Stimulated activated naive CD8-positive, alpha-beta T cell treated with anti-CD3 and anti-CD28 coated beads, Interleukin-15, amount 100 ng/mL, for 72 hours (primary cell): ENCODE measurements around the gene MIDN.

Experiments
- ATAC-seq: fragments of 150-1000 bp; cut with Tn5 transposase; 2 replicates; pipeline ENCODE4 v1.10.0; 2021; ENCODE audit warnings: mild to moderate bottlenecking, moderate library complexity
- DNase-seq, 2 donors: peaks; one replicate each; pipeline ENCODE4 v3.0.0; 2021 to 2022
- H3K27ac Mint-ChIP-seq, 2 donors: one replicate each; pipeline ENCODE4 v1.8.0; 2022; ENCODE audit warnings: mild to moderate bottlenecking in 2 of 2, mixed read lengths in 2 of 2, moderate library complexity in 2 of 2
- H3K27me3 Mint-ChIP-seq: one replicate; pipeline ENCODE4 v1.8.0; 2022; ENCODE audit warnings: mixed read lengths
- H3K4me1 Mint-ChIP-seq: one replicate; pipeline ENCODE4 v1.8.0; 2022; ENCODE audit warnings: mild to moderate bottlenecking, mixed read lengths
- H3K4me3 Mint-ChIP-seq, 2 donors: one replicate each; pipeline ENCODE4 v1.8.0; 2022; ENCODE audit warnings: mild to moderate bottlenecking in 2 of 2, mixed read lengths in 2 of 2, moderate library complexity in 1 of 2
- H3K9me3 Mint-ChIP-seq, 2 donors: one replicate each; pipeline ENCODE4 v1.8.0; 2022; ENCODE audit warnings: mixed read lengths in 2 of 2

MIDN gene

DNA sequence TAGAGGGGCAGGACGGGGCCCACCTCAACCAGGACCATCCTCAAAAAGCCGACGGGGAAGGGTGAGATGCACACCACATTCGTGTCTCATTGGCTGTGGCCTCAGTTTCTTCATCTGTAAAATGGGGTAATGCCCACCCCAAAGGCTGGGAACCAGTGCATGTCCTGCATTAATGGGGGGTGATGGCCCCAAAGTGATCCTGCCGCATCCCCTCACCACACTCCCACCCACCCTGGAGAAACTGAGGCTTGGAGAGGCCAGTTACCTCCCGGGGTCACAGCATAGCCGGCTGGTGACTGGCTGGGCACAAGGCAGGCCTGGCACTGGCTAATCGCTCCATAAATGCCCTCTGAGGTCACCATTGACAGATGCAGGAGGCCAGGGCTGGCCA, 640 bp upstream of the MIDN start:
- Mint-ChIP-seq H3K4me1 (peaks cover 26% of the 10 kb centered on the region), H3K27me3 (no peaks in the 10 kb centered on the region), H3K9me3 (no peaks in the 10 kb centered on the region), H3K4me3 (peak overlapping the region in 1 of 2 donors; percentile 35), H3K27ac (no peak overlapping the region)
- DNase-seq, result no peak
- ATAC-seq, result no peak

DNA sequence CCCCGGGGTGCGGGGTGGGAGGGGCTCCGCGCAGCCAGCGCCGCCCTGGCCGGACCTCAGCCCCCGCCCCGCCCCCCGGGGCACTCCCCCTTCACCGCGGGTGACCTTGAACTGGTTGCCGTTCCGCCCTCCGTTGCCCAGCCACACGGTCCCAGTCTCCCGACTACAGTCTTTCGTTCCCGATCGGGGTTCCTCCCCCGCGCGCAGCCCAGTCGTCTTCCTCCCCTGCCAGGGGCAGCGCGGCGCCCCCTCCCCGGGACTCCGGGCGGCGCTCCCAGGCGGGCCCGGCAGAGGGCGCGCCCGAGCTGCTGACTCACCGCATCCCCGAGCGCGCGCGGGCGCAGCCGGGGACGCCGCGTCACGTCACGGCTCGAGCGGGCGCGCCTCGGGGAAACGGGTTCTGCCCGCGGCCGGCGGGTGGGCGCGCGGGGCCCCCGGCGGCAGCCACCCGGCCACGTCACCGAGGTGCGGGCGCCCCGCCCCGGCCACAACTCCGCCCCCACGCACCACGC, 459 bp downstream of the MIDN start:
- peak; percentile 8 for ATAC-seq
- no peaks in the 10 kb centered on the region for H3K9me3 Mint-ChIP-seq
- H3K4me1 Mint-ChIP-seq, result peaks cover 23% of the 10 kb centered on the region
- no peaks in the 10 kb centered on the region for H3K27me3 Mint-ChIP-seq
- peak; percentile 85 to 90 for DNase-seq
- peak overlapping the region; percentile 78 to 79 for H3K4me3 Mint-ChIP-seq
- H3K27ac Mint-ChIP-seq, result peak overlapping the region in 1 of 2 donors; percentile 52

DNA sequence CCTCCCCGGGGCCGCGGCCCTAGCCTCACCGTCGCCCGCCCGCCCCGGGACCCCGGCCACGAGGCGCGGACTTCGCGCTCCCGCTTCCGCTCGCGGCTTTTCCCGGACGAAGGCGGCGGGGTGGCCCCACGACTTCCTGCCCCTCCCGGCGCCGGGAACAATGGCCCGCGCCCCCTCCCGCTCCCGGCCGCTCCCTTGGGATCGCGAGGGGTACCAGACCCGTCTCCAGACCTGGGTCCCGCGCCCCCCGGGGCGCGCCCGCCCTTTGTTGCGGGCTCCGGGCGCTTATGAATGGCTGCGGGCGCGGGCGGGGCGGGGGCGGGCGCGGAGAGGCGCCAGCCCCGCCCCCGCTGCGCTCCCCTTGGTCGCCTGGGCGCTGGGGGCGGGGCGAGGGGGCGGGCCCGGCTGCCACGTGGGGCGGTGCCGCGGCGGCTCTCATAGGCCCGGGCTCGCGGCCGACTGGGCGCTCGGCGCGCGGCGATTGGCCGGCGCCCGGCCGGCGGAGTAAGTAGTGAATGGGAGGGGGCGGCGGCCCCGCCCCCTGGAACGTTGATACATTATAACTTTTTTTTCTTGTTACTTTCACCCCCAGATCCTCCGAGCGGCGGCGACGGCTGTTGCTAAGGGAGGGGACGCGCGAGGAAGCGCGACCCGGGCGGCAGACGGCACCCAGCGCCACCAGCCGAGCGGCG, 1.1 kb downstream of the MIDN start:
- ATAC-seq (peak; percentile 53), DNase-seq (peak; percentile 93 to 94)
- peak overlapping the region; percentile 76 to 82 for H3K4me3 Mint-ChIP-seq
- no peaks in the 10 kb centered on the region for H3K27me3 Mint-ChIP-seq
- no peaks in the 10 kb centered on the region for H3K9me3 Mint-ChIP-seq
- H3K27ac Mint-ChIP-seq, result peak overlapping the region in 1 of 2 donors; percentile 54
- peaks cover 21% of the 10 kb centered on the region for H3K4me1 Mint-ChIP-seq

DNA sequence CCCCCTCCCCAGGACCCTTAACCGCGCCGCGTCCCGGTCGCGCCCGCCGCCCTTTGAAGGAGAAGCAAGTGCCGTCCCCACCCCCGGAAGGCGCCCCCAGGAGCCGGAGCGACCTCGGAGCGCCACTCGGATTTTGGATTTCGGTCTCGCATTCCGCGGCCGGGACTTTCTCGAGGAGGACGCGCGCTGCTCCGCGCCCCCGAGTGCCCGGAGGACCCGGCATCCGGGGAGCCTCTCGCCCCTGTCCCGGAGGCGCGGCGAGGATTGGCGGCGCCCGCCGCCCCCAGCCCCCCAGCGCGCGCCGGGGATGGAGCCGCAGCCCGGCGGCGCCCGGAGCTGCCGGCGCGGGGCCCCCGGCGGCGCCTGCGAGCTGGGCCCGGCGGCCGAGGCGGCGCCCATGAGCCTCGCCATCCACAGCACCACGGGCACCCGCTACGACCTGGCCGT, 1.6 kb downstream of the MIDN start:
- no peaks in the 10 kb centered on the region for H3K9me3 Mint-ChIP-seq
- ATAC-seq (no peak), DNase-seq (no peak)
- H3K27ac Mint-ChIP-seq, result peak overlapping the region in 1 of 2 donors; percentile 54
- peaks cover 21% of the 10 kb centered on the region for H3K4me1 Mint-ChIP-seq
- H3K4me3 Mint-ChIP-seq, result peak overlapping the region; percentile 76 to 82
- no peaks in the 10 kb centered on the region for H3K27me3 Mint-ChIP-seq

DNA sequence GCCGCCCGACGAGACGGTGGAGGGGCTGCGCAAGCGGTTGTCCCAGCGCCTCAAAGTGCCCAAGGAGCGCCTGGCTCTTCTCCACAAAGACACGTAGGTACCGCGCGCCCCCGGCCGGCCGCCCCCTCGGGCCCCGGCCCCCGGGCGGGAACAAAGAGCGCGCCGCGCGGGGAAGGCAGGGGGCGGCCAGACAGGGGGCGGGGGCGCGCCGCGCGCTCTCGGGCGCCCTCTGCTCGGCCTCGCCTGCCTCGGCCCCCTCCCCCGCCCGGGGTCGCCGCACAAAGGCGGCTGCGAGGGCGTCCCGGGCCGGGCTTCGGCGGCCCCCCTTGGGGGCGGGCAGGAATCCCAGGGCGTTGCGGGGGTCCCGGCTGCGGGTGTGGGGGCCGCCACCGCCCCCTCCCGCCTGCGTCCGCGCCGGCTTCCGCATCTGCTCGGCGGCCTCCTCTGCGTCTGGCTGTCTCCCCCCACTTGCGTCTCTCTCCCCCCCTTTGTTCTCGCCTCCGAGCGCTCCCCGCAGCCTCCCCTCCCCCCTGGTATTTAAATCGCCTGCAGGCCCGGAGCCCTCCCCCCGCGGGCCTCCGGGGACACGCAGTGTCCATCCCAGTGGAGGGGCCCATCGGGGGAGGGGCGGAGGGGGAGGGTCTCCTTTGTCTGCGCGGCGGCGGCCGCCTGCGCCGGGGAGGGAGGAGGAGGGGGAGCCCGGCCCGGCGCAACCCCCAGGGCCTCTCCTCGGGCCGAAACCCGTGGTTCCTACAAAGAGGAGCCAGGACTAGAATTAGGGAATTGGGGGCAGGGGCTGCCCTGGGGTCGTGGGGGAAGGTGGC, 2.3 kb downstream of the MIDN start:
- Mint-ChIP-seq H3K9me3 (no peaks in the 10 kb centered on the region), H3K4me1 (peaks cover 22% of the 10 kb centered on the region), H3K4me3 (peak overlapping the region; percentile 95 to 98), H3K27me3 (no peaks in the 10 kb centered on the region), H3K27ac (peak overlapping the region in 1 of 2 donors; percentile 95)
- ATAC-seq (no peak), DNase-seq (peak; percentile 51 to 66)

DNA sequence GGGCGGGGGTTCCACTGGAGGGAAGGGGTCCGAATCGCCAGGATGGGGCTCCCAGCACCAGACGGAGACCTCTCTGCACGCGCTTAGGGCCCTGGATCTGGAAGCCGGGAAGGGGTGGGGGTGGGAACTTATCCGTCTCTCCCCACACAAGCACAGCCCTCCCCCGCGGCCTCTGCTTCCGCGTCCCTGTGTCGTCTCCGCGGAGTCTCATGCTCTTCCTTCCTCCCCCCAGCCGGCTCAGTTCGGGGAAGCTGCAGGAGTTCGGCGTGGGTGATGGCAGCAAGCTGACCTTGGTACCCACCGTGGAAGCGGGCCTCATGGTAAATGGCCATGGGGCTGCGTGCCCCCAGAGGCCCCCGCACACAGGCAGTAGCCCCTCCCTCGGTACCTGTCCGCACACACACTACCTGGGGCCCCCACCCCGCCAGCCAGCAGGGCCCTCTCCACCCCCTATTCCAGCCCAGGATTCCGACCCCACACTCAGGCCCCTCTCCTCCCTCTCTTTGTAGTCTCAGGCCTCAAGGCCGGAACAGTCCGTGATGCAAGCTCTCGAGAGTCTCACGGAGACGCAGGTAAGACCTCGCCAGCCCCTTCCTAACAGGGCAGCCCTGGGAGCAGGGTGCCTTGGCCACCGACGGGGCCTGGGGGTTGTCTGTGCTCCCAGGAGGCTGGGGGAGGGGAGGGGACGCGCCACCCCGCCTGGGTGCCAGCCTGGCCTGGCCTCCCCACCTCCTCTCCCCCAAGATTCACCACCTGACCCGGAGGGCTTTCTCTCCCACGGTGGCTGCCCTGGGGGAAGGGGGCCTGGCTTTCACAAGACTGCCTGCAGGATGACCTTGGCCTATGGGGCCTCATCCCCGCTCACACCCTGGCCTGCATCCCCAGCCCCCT, 3.2 kb downstream of the MIDN start:
- peak; percentile 3 for ATAC-seq

DNA sequence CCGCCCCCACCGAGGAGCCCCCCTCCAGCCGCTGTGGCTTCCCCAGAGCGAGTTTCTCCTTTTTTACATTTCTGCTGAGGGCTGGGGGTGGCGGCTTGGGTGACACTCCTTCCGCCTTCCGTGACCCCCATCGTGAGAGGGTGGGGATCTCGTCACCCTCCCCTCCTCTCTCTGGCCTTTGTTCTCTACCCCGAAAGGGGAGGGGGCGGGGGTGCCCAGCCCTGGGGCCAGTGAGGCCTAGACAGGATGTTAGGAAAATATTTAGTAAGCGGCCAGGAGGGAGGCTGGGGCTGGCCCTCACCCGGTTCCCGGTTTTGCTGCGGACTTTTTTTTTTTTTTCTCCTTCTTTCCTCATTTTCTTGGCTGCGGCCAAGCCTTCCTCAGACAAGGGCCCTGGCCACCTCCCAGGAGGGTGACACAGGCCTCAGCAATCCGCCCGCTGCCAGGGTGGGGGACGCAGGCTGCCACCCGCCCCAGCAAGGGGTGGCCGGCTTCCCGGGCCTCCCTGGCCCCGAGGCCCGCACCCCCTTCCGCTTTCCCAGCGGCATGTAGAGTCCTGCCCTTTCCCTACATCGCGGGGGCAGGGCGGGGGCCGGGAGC, 3.9 kb downstream of the MIDN start:
- peak overlapping the region; percentile 95 to 98 for H3K4me3 Mint-ChIP-seq
- DNase-seq (peak; percentile 77 to 89), ATAC-seq (peak; percentile 42)
- H3K4me1 Mint-ChIP-seq, result peaks cover 35% of the 10 kb centered on the region
- H3K27ac Mint-ChIP-seq, result peak overlapping the region; percentile 86 to 94
- no peaks in the 10 kb centered on the region for H3K27me3 Mint-ChIP-seq
- no peaks in the 10 kb centered on the region for H3K9me3 Mint-ChIP-seq

More for the DNA sequence above, 3.2 kb downstream of the MIDN start:
- peak overlapping the region; percentile 95 to 98 for H3K4me3 Mint-ChIP-seq
- H3K27ac Mint-ChIP-seq, result peak overlapping the region; percentile 95
- H3K9me3 Mint-ChIP-seq, result no peaks in the 10 kb centered on the region
- peaks cover 32% of the 10 kb centered on the region for H3K4me1 Mint-ChIP-seq
- H3K27me3 Mint-ChIP-seq, result no peaks in the 10 kb centered on the region
- peak; percentile 70 to 76 for DNase-seq

DNA sequence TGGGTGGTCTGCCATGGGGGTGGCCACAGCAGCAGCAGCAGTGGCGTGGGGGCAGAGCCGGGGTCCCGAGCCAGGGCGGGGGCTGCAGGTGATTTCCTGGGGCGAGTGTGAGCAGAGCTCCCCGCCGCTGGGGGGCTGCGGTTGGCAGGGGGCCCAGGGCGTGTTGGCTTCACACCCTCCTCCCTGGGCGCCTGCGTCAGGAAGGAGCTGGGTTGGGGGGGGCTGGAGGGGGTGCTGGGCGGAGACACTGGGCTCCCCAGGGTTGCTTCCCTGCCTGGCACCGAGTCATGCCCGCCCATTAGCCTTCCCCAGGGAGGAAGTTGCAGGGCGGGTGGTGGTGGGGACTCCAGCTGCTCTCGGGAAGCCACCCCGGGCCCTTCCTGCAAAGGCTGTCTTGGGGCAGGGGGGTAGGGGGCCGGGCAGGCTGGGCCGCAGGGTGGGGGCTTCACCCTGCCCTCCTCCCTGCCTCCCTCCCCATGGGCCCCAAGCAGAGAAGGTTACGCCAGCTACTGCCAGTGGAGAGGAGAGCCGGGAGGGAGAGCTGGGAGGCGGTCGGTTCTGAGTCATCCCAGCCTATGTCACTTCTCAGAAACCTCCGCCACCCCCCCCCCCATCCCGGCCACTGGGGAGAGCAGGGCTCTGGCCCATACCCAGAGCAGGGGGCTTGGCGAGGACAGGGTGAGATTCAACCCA, 4.6 kb downstream of the MIDN start:
- Mint-ChIP-seq H3K4me3 (peak overlapping the region; percentile 95 to 98), H3K27me3 (no peaks in the 10 kb centered on the region), H3K9me3 (no peaks in the 10 kb centered on the region), H3K27ac (peak overlapping the region; percentile 90 to 94), H3K4me1 (peaks cover 42% of the 10 kb centered on the region)
- ATAC-seq, result peak; percentile 60
- DNase-seq, result peak; percentile 75 to 87

DNA sequence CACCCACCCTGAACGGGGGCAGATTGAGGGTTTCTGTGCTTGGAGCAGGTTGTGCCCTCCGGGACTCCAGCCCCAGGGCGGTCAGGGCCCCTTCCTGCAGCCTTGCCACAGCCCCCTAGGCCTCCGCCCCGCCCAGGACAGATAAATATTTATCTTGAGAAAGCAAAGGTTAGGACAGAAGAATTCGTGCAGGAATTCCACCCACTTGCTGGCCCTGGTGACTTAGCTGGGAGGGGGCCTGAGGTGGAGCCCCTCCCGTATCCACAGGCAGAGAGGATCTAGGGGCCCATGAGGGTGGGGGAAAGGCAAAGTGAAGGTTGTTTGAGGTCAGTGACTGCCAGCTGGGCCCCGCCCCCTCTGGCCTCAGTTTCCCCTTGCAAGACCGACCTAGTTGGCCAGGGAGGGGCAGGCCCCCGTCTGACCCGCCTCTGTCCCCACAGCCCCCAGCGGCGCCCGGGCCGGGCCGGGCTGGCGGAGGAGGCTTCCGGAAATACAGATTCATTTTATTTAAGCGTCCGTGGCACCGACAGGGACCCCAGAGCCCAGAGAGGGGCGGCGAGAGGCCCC, 5.2 kb downstream of the MIDN start:
- ATAC-seq (no peak), DNase-seq (no peak)
- H3K4me1 Mint-ChIP-seq, result peaks cover 48% of the 10 kb centered on the region

DNA sequence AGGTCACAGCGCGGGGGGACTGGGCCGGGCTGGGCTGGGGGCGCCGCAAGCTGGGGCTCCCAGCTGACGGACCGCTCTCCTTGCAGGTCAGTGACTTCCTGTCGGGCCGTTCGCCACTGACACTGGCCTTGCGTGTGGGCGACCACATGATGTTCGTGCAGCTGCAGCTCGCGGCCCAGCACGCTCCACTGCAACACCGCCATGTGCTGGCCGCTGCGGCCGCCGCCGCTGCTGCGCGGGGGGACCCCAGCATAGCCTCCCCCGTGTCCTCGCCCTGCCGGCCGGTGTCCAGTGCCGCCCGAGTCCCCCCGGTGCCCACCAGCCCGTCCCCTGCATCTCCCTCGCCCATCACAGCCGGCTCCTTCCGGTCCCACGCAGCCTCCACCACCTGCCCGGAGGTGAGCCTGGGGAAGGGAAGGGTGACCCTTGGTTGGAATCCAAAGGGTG, 5.7 kb downstream of the MIDN start:
- Mint-ChIP-seq H3K9me3 (no peaks in the 10 kb centered on the region), H3K27ac (no peak overlapping the region), H3K4me1 (peaks cover 53% of the 10 kb centered on the region), H3K4me3 (no peak overlapping the region), H3K27me3 (no peaks in the 10 kb centered on the region)
- DNase-seq, result no peak
- ATAC-seq, result no peak

More for the DNA sequence above, 5.2 kb downstream of the MIDN start:
- Mint-ChIP-seq H3K4me3 (peak overlapping the region; percentile 83 to 98), H3K27me3 (no peaks in the 10 kb centered on the region), H3K27ac (peak overlapping the region; percentile 85 to 90), H3K9me3 (no peaks in the 10 kb centered on the region)

DNA sequence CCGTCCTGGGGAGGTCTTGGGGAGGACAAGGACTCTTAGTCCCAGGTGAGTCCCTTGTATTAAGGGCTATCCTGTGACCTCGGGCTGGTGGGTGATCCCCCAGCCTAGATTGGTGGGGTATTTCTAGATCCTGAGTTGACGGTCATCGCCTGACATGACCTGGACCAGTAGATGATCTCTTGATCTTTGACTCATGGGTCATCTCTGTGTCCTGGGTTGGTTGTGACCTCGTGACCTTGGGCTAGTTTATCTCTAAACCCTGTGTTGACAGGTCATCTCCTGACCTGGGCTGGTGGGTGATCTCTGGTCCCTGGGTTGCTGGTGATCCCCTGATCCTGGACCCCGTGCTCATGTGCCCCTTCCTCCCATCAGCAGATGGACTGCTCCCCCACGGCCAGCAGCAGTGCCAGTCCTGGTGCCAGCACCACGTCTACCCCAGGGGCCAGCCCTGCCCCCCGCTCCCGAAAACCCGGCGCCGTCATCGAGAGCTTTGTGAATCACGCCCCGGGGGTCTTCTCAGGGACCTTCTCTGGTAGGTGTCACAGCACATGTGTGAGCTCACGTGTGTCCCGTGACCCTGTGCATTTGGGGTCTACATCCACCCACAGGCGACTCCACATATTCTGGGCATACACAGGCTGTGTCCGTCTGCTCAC, 6.3 kb downstream of the MIDN start:
- Mint-ChIP-seq H3K27me3 (no peaks in the 10 kb centered on the region), H3K4me1 (peaks cover 59% of the 10 kb centered on the region), H3K9me3 (no peaks in the 10 kb centered on the region), H3K27ac (peak overlapping the region in 1 of 2 donors; percentile 44), H3K4me3 (peak overlapping the region in 1 of 2 donors; percentile 10)
- no peak for ATAC-seq
- DNase-seq, result no peak

DNA sequence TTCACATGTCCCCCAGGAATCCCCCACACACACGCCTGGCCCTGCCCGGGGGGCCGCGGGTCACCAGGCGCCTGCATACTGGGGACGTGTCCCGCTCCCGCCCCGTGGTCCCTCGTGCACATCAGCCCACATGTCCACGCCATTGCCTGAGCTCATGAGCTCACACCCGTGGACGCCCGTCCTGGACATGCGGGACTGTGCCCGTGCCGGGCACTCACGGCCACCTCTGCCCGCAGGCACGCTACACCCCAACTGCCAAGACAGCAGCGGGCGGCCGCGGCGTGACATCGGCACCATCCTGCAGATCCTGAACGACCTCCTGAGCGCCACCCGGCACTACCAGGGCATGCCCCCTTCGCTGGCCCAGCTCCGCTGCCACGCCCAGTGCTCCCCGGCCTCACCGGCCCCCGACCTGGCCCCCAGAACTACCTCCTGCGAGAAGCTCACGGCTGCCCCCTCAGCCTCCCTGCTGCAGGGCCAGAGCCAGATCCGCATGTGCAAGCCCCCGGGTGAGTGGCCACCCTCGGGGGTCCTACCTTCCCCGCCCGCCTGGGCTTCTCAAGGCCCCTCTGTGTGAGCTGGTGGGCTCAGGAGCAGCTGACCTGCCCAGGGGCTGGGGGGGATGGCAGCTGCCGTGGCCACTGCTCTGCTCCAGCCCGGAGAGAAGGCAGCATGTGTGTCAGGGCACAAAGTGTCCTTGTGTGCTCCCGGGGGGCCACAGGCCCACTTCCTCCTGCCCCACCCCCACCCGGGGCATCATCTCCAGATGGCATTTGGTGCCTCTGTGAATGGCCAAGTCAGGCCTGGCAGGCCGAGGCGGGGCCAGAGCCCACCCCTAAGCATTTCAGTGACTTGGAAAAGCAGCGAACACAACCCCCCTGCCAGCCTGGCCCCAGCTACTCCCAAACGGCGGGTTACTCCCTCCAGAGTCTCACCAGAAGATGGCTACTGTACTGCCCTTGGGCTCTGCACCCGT, 7.1 kb downstream of the MIDN start:
- H3K27ac Mint-ChIP-seq, result peak overlapping the region in 1 of 2 donors; percentile 76
- H3K4me3 Mint-ChIP-seq, result no peak overlapping the region
- H3K9me3 Mint-ChIP-seq, result no peaks in the 10 kb centered on the region
- ATAC-seq (no peak), DNase-seq (no peak)
- peaks cover 63% of the 10 kb centered on the region for H3K4me1 Mint-ChIP-seq
- no peaks in the 10 kb centered on the region for H3K27me3 Mint-ChIP-seq
